ENCODE measurements around the gene ELOVL2. TPM values are rescaled to one million over a fixed set of nuclear protein-coding genes. Genes with fewer than 3 reads are reported as not detected.

ELOVL2 gene
- total and polyA plus RNA-seq, 2 donors (not counting 1 experiment from before 2014, with no cell fraction given) = not detected

DNA sequence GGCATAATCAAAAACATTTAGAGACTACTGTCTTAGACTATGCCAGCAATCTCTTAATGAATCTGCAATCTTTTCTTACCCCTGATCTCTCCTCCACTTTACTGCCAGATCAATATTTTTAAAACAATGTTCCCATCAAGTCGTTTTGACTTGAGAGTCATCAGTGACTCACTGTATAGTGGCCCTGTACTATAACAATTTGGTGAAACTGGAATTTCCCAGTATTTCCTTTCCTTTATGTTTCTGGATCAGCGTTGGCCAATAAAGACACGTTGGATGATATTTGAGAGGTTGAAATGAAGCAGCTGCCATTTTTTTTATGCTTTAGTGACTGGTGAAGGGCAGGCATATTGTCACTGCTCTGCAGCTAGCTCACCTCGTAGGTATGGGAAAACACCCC is 39.4 kb upstream of the ELOVL2 start:
- Histone ChIP-seq H3K4me2 (replicated peaks; ENCODE audit: low read depth, low read length, poor library complexity, severe bottlenecking) (no peak overlapping the region), H3K9me3 (ENCODE audit: control extremely low read depth in 1 of 3, control insufficient read depth in 2 of 3, insufficient read depth in 1 of 3, low read length in 2 of 3) (no peaks in the 10 kb centered on the region), H3K36me3 (replicated peaks in 1 of 2; ENCODE audit: control extremely low read depth in 1 of 2, control insufficient read depth in 1 of 2, extremely low read depth in 1 of 2, insufficient read depth in 2 of 2, low read length in 1 of 2) (no peaks in the 10 kb centered on the region), H3K27me3 (replicated peaks in 1 of 4; ENCODE audit: control extremely low read depth in 1 of 4, control insufficient read depth in 3 of 4, insufficient read depth in 4 of 4, low read length in 3 of 4) (peaks cover 0 to 3% (median 0%) of the 10 kb centered on the region in 4 experiments), H3K9ac (ENCODE audit: low read length) (no peak overlapping the region), H3K27ac (ENCODE audit: low read length in 2 of 2) (no peak overlapping the region), H3K4me1 (ENCODE audit: control insufficient read depth in 2 of 2, insufficient read depth in 2 of 2, low read length in 2 of 2) (no peaks in the 10 kb centered on the region), H3K4me3 (ENCODE audit: control extremely low read depth in 1 of 5, extremely low read depth in 1 of 5, insufficient read depth in 1 of 5, low read depth in 2 of 5, low read length in 4 of 5) (no peak overlapping the region), H4K20me1 (ENCODE audit: control insufficient read depth, insufficient read depth, low read length, poor library complexity, severe bottlenecking) (no peaks in the 10 kb centered on the region), H3K79me2 (ENCODE audit: control insufficient read depth, insufficient read depth, low read length) (no peaks in the 10 kb centered on the region), H2AFZ (ENCODE audit: insufficient read depth, low read depth, low read length, poor library complexity, severe bottlenecking) (no peak overlapping the region)
- Mint-ChIP-seq H3K4me1 (no peaks in the 10 kb centered on the region), H3K9me3 (ENCODE audit: insufficient read depth) (no peaks in the 10 kb centered on the region), H3K4me3 (no peak overlapping the region), H3K27ac (no peak overlapping the region), H3K27me3 (peaks cover 13% of the 10 kb centered on the region)
- WGBS (ENCODE audit: insufficient coverage) = no CpG with 5 or more reads among the region's 4 CpGs
- POLR2A ChIA-PET = no interaction called here
- CTCF ChIA-PET = no interaction called here
- TF ChIP-seq, protein P1, sequence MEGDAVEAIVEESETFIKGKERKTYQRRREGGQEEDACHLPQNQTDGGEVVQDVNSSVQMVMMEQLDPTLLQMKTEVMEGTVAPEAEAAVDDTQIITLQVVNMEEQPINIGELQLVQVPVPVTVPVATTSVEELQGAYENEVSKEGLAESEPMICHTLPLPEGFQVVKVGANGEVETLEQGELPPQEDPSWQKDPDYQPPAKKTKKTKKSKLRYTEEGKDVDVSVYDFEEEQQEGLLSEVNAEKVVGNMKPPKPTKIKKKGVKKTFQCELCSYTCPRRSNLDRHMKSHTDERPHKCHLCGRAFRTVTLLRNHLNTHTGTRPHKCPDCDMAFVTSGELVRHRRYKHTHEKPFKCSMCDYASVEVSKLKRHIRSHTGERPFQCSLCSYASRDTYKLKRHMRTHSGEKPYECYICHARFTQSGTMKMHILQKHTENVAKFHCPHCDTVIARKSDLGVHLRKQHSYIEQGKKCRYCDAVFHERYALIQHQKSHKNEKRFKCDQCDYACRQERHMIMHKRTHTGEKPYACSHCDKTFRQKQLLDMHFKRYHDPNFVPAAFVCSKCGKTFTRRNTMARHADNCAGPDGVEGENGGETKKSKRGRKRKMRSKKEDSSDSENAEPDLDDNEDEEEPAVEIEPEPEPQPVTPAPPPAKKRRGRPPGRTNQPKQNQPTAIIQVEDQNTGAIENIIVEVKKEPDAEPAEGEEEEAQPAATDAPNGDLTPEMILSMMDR (IDR thresholded peaks at IDR 0.05) = no peak
- no peak for TF ChIP-seq EZH2 (IDR thresholded peaks at IDR 0.05; ENCODE audit: borderline replicate concordance, insufficient read depth, low read depth, low read length, poor library complexity, severe bottlenecking)
- ATAC-seq (ENCODE audit: low read depth) (no peak), DNase-seq (no peak)
- intact Hi-C loops (cut with micrococcal nuclease) = no loop called here

DNA sequence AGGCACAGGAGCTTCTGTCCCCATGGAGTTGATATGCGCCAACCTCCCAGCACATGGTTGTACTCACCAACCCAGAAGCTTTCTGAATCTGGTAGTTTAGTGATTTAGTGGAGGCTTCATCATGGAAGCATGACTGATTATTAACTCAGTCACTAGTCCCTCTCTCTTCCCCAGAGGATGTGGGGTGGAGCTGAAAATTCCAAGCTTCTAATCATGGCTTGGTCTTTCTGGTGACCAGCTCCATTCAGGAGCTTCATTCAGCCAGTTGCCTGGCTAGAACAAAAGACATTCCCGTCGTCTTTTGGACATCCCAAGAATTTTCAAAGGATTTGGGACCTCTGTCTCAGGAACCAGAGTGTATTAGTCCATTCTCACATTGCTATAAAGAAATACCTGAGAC is 36.2 kb upstream of the ELOVL2 start:
- Histone ChIP-seq H2AFZ (ENCODE audit: insufficient read depth, low read depth, low read length, poor library complexity, severe bottlenecking) (no peak overlapping the region), H3K9me3 (ENCODE audit: control extremely low read depth in 1 of 3, control insufficient read depth in 2 of 3, insufficient read depth in 1 of 3, low read length in 2 of 3) (no peaks in the 10 kb centered on the region), H3K4me2 (replicated peaks; ENCODE audit: low read depth, low read length, poor library complexity, severe bottlenecking) (no peak overlapping the region), H3K4me1 (ENCODE audit: control insufficient read depth in 2 of 2, insufficient read depth in 2 of 2, low read length in 2 of 2) (no peaks in the 10 kb centered on the region), H3K4me3 (ENCODE audit: control extremely low read depth in 1 of 5, extremely low read depth in 1 of 5, insufficient read depth in 1 of 5, low read depth in 2 of 5, low read length in 4 of 5) (no peak overlapping the region), H3K79me2 (ENCODE audit: control insufficient read depth, insufficient read depth, low read length) (no peaks in the 10 kb centered on the region), H3K27me3 (replicated peaks in 1 of 4; ENCODE audit: control extremely low read depth in 1 of 4, control insufficient read depth in 3 of 4, insufficient read depth in 4 of 4, low read length in 3 of 4) (peaks cover 0 to 3% (median 0%) of the 10 kb centered on the region in 4 experiments), H3K27ac (ENCODE audit: low read length in 2 of 2) (no peak overlapping the region), H3K9ac (ENCODE audit: low read length) (no peak overlapping the region), H3K36me3 (replicated peaks in 1 of 2; ENCODE audit: control extremely low read depth in 1 of 2, control insufficient read depth in 1 of 2, extremely low read depth in 1 of 2, insufficient read depth in 2 of 2, low read length in 1 of 2) (no peaks in the 10 kb centered on the region), H4K20me1 (ENCODE audit: control insufficient read depth, insufficient read depth, low read length, poor library complexity, severe bottlenecking) (no peaks in the 10 kb centered on the region)
- Mint-ChIP-seq H3K4me3 (no peak overlapping the region), H3K27me3 (peaks cover 4% of the 10 kb centered on the region), H3K9me3 (ENCODE audit: insufficient read depth) (no peaks in the 10 kb centered on the region), H3K4me1 (no peaks in the 10 kb centered on the region), H3K27ac (no peak overlapping the region)
- no peak for TF ChIP-seq EZH2 (IDR thresholded peaks at IDR 0.05; ENCODE audit: borderline replicate concordance, insufficient read depth, low read depth, low read length, poor library complexity, severe bottlenecking)
- TF ChIP-seq, protein P1 (IDR thresholded peaks at IDR 0.05) = no peak
- ChIA-PET POLR2A (no interaction called here), CTCF (interaction anchor here (0.7 to 1.3 kb wide), 2 partner anchors 9 to 15 kb away, joined by 3 read pairs; no protein-coding TSS in a partner anchor)
- intact Hi-C loops (cut with micrococcal nuclease) = no loop called here
- ATAC-seq (ENCODE audit: low read depth) (no peak), DNase-seq (no peak)
- 39% methylated on average over 2 of the region's 3 CpGs for WGBS (ENCODE audit: insufficient coverage)

All from B cell (primary cell).